T-helper 2 cell (primary cell): ENCODE measurements around the gene EMC10.

Experiments
- DNase-seq, 5 experiments: peaks; one replicate each; pipeline versions ENCODE4 v3.0.0 to v3.0.0-alpha.2; 2012 to 2022

EMC10 gene

DNA sequence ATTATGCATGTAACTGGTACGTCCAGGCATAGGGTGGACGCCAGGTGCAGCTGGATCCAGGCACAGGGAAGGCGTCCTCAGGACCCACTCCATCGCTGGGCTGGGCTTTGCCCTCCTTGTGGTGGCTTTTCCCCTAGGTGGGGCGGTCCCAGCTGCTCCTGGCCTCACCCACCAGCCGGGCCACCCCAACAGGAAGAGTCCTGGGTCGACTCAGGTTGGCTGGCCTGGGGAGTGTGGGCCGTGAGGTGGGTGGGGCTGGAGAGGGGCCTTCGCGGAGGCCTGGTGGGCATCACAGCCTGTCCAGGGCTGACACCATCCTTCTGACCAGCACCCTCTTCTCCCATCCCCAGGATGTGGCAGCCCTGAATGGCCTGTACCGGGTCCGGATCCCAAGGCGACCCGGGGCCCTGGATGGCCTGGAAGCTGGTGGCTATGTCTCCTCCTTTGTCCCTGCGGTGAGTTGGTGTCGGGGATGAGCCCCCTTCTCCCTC, 3.5 kb downstream of the EMC10 start:
- no peak for DNase-seq

DNA sequence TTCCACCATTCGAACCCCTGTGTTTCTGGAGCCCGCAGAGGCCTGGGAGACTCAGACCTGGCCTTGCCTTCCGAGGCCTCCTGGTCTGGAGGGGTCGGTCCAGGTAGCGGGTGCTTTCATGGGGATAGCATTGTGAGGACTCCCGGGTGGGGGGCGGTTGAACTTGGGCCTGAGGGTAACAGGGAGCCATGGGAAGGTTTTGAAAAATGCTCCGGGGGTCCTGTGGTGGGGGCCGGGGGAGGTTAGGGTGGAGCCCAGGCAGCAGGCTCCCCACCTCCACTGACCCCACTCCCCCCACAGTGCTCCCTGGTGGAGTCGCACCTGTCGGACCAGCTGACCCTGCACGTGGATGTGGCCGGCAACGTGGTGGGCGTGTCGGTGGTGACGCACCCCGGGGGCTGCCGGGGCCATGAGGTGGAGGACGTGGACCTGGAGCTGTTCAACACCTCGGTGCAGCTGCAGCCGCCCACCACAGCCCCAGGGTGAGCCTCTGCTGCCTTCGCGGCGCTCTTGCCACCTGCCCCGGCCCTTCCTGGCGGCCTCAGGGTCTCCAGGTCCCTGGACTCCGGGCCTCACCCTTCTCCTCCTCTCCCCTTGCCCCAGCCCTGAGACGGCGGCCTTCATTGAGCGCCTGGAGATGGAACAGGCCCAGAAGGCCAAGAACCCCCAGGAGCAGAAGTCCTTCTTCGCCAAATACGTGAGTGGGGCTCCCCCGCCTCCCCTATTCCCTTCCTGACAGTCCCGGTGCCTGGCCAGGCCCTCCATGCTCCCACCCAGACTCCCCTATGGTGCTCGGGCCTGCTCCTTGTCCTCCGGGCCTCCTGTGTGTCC, 4.2 kb downstream of the EMC10 start:
- DNase-seq = no peak

- DNase-seq = no peak
Observed at GRCh38 chr19:50481351-50482149, 5.2 kb downstream of the EMC10 start.

DNA sequence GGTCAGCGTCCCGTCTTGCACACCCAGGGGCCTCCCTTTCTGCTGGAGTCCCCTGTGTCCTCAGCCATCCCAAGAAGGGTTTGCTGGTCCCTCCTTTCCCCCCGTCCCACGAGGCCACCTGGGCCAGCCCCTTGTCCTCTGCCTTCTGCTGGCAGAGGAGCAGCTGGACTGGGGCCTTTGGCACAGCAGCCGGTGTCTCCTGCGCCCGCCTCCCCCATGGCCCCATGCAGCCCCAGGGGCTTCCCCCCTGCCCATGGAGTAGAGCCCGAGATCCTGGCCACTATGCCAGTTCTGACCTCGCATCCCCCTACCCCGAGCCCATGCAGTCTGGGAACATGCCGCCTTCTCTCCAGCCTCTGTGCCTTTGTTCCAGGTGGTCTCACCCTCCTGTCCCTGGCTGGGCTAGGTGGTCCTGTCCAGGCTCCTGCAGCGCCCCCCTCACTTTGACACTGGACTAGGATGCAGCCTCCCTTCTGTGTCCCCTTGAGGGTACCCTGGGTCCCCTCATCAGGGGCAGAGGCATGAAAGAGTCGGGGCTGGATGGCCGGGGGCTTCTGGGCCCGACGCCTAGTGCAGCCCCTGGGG, 6.1 kb downstream of the EMC10 start:
- no peak for DNase-seq

- no peak for DNase-seq
Observed at GRCh38 chr19:50482916-50483315, 6.6 kb downstream of the EMC10 start.

- no peak for DNase-seq
Observed at GRCh38 chr19:50485284-50485955, 9.1 kb downstream of the EMC10 start.

DNA sequence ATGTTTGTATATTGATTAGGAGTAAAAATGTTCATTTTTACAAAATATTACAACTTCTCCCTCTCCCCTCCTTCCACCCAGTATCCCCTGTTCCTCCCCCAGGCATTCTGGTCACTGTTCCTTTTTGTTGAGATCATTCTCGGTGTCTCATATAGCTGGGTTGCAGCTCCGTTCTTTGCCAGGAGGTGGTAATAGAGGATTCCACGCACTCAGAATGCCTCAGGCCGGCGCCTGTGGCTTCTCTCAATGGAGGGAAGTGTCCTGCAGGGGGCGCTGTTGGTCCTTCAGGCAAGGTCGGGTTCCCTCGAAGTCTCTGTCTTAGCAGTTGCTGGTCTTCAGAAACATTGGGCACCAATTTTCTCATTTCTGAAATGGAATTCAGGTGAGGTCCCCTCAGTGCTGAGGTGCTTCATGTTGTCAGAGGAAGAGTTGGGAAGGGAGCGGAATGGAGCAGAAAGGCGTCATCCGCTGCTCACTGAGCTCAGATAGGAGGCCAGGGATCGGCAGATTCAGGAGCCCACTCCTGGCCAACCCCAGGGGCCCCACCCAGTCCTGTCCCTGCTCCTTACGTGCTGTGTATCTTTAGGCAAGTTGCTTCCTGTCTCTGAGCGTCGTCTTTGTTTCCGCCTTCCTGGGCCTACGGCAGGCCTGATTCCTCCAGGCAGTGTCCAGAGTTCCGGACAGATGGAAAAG, 10.7 kb downstream of the EMC10 start:
- peak in 4 of 5 experiments; percentile 12 to 66 (median 52) for DNase-seq

DNA sequence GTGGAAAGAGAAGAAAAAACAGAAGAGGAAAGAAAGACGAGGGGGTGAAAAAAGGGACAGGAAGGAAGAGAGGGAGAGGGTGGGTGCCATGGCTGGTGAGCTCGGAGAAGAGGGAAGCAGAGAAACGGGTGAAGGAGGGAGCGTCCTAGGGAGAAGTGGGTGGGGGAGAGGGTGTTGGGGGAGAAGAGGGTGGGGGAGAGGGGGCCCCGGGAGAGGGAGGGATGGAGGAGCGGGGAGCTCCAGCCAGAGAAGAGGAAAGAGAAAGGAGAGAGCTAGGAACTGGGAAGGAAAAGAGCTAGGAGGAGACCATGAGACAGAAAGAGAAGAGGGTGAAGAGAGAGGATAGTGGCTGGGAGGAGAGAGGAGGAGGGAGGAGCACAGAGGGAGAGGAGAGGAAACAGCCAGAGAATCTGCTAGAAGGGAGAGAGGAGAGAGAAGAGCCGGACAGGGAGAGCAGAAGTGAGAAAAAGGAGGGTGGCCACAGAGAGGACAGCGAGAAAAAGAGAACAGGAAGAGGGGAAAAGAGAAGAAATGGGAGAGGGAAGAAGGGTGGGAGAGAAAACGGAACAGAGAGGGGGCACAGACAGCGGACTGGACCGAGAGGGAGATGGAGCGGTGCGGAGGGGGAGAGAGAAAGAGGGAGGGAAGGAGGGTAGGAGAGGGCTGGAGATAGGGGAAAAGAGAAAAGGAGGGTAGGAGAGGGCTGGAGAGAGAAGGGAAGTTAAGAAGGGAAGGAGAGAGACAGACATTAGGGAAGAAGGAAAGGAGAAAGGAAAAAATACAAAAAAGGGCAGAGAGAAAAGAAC, 12.3 kb downstream of the EMC10 start:
- no peak for DNase-seq

DNA sequence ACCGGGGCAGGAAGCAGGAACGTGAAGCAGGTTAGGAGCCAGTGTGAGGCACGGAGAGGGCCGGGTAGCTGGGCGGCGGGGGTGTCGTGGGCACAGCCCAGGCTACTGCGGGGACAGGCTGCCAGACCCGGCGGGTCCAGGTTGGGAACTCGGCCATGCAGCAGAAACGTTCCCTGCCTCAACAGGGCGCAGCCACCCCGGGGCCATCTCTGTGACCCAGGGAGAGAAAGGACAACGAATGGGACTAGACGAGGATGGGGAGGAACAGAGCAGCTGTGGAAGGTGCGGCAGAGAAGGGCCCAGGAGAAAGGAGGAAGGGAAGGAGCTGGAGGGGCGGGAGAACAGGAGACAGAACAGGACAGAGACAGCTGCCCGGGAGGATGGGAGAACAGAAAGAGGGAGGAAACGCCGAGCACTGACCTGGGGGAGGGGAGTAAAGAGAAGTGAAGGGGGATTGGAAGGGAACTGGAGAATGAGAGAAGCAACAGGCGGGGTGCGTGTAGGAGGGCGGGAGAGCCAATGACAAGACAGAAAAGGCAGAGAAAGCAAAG, 13.2 kb downstream of the EMC10 start:
- DNase-seq = no peak

- no peak for DNase-seq
Observed at GRCh38 chr19:50490411-50490811, 14.1 kb downstream of the EMC10 start.

DNA sequence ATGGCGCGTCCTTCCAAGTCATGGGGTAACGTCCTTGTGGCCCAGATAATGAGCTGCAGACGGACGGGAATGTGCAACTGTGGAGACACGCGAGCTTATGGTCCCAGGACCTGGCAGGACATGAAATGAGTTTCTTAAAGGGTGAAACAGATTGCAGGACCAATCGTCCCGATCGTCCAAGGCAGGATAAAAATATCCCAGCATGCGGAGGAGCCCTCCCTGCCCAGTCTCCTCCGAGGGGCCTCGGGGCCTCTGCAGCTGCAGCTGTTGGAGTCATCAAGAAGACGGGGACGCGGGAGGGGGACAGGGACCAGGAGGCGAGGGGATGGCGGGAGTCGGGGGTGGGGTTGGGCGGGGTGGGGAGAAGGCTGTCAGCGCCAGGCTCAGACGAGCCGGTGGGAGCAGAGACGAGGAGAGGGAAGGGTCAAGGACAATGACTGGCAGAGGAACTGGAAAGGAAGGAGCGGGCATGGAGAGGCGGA, 14.7 kb downstream of the EMC10 start:
- no peak for DNase-seq

DNA sequence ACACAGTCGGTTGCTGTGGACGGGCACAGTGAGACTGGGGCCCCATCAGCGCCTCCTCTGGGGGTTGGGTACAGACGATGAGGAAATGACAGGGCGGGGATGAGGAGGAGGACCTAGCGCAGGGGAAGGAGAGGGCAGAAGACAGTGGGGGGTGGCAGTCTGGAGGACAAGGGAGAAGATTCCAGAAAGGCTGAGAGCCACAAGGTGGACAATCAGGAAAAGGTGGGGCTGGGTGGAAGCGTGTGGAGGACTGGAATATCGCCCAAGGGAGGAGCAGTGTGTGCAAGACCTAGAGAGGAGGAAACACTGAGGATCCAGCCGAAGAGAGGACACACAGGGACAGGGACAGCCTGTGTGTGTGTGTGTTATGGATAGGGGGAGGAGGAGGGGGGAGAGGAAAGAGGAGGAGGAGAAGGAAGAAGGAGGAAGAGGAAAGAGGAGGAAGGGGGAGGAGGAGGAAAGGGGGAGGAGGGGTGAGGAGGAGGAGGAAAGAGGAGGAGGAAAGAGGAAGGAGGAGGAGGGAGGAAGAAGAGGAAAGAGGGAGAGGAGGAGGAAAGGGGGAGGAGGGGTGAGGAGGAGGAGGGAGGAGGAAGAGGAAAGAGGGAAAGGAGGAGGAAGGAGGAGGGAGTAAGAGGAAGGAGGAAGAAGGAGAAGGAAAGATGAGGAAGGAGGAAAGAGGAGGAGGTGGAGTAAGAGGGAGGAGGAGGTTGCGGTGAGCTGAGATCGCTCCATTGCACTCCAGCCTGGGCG, 16.2 kb downstream of the EMC10 start:
- DNase-seq = no peak

DNA sequence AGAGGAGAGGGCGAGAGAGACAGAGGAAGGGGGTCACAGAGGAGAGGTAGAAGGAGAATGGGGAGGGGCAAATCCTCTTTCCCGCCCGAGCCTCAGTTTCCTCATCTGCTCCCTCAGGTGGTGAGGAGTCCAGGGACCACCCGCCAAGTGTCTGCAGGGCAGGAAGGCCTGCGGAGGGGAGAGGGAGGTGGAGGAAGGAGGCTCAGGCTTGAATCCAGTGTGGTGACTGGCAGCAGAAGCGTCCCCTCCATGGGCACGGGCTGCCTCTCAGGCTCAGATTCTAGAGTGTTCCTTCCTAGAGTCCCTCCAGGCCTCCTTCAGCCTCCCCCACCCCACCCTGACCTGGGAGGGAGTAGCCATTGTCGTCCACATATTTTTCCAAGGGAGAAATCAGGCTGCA, 16.9 kb downstream of the EMC10 start:
- no peak for DNase-seq

DNA sequence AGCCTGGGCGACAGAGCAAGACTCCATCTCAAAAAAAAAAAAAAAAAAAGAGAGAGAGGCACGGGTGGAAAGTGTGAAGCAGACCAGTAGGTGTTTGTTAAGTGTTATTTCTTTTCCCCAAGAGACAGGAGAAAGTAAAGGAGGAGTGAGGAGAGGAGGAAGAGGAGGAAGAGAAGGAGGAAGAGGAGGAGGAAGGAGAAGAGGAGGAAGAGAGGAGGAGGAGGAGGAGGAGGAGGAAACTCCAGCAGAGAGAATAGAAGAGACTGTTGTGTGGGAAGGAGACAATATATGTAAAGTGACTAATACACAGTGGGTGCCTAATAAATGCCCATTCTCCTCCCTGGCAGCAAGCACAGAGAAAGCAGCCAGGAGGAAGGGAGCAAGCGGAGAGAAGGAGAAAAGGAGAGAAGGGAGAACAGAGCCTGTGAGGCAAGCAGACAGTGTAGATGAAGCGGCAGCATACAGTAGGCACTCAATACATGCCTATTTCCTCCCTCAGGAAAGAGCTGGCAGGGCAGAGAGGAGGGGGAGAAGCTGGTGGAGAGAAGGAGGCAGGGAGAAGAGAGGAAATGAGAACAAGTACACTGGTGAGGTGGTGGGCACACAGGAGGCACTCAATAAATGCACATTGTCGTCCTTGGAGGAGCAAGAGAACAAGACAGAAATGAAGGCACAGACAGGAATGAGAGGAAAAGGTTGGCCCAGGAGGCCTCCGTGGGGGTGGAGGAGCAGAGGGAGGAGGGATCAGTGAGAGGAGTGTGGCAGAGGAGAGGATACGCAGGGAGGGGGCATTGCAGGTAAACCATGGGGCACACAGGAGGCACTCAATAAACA, 18.1 kb downstream of the EMC10 start:
- DNase-seq = no peak

- no peak for DNase-seq
Observed at GRCh38 chr19:50495020-50495531, 18.8 kb downstream of the EMC10 start.

- DNase-seq = no peak
Observed at GRCh38 chr19:50496189-50497021, 20.1 kb downstream of the EMC10 start.

DNA sequence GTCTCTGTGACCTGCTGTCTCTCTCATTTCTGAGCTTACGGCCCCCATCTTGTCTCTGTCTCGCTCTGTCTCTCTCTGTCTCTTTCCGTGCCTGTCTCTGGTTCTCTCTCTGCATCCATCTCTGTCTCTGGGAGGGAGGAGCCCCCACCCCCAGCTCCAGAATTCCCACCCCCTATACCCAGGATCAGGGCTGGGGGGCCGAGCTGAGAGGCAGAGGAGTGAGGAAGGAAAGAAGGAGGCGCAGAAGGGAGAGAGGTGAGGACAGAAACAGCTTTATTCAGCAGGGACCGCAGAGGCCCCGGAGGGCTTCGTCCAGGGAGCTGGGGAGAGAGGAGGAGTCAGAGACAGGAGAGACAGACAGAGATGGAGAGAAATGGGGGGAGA, 20.7 kb downstream of the EMC10 start:
- no peak for DNase-seq
